ENCODE data around the gene TMEM63C. TPM values are rescaled to one million over a fixed set of nuclear protein-coding genes. Genes with fewer than 3 reads are reported as not detected.

Gene TMEM63C
- total RNA-seq, 2 experiments from 2014 or later, result 0.29 to 0.45 TPM

- Mint-ChIP-seq H3K27ac (no peak overlapping the region), H3K27me3 (peaks cover 17% of the 10 kb centered on the region), H3K4me1 (peaks cover 4% of the 10 kb centered on the region), H3K36me3 (ENCODE audit: low read depth) (no peaks in the 10 kb centered on the region), H3K9me3 (no peaks in the 10 kb centered on the region), H3K4me3 (no peak overlapping the region)
- DNase-seq, result no peak
- ChIA-PET POLR2A (no interaction called here), CTCF (no interaction called here)
Observed at GRCh38 chr14:77189479-77189878, 7.9 kb downstream of the TMEM63C start.

GRCh38 chr14:77190977-77191376 is 9.4 kb downstream of the TMEM63C start:
- H3K27ac Mint-ChIP-seq, result no peak overlapping the region
- no peak overlapping the region for H3K4me3 Mint-ChIP-seq
- no peaks in the 10 kb centered on the region for H3K4me1 Mint-ChIP-seq
- DNase-seq, result no peak
- peaks cover 17% of the 10 kb centered on the region for H3K27me3 Mint-ChIP-seq
- CTCF ChIA-PET, result no interaction called here
- H3K36me3 Mint-ChIP-seq (ENCODE audit: low read depth), result no peaks in the 10 kb centered on the region
- POLR2A ChIA-PET, result no interaction called here
- H3K9me3 Mint-ChIP-seq, result no peaks in the 10 kb centered on the region

DNA sequence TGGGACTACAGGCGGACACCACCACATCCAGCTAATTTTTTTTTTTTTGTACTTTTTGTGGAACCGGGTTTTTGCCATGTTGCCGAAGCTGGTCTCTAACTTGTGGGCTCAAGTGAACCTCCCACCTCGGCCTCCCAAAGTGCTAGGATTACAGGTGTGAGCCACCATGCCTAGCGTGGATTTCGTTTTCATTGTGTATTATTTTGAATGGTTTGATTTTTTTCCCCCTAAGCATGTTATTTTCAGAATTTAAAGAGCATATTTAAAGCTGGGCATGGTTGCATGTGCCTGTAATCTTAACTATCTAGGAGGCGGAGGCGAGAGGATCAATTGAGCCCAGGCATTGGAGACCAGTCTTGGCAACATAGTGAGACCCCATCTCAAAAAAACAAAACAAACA is 13.1 kb downstream of the TMEM63C start:
- no peaks in the 10 kb centered on the region for H3K4me1 Mint-ChIP-seq
- H3K27ac Mint-ChIP-seq, result no peak overlapping the region
- no peak for DNase-seq
- H3K9me3 Mint-ChIP-seq, result no peaks in the 10 kb centered on the region
- no peaks in the 10 kb centered on the region for H3K36me3 Mint-ChIP-seq (ENCODE audit: low read depth)
- peaks cover 12% of the 10 kb centered on the region for H3K27me3 Mint-ChIP-seq
- CTCF ChIA-PET, result interaction anchor here (0.6 kb wide), 1 partner anchor 22 kb away, joined by 3 read pairs; no protein-coding TSS in a partner anchor
- H3K4me3 Mint-ChIP-seq, result no peak overlapping the region
- POLR2A ChIA-PET, result no interaction called here

DNA sequence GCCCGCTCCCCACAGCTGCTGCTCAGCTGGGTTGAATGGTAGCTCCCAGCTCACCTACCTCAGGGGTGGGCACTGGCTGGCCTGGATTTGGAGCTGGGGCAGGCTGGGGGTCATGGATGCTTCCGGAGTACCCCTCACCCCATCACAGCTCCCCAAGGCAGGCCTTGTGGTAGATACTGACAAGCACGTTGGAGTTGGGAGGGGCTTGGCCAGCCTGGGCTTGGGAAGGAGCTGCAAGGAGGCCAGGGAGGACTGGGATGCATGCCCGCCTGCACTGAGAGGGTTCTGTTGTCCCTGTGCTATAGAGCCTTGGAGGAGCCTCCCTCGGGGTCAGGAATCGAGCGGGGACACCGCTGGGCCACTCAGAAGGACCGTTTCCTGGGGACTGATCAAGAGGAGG is 14.2 kb downstream of the TMEM63C start:
- Mint-ChIP-seq H3K27ac (no peak overlapping the region), H3K9me3 (no peaks in the 10 kb centered on the region), H3K4me1 (no peaks in the 10 kb centered on the region), H3K36me3 (ENCODE audit: low read depth) (no peaks in the 10 kb centered on the region), H3K4me3 (no peak overlapping the region), H3K27me3 (peaks cover 4% of the 10 kb centered on the region)
- CTCF ChIA-PET, result interaction anchor here (1.7 kb wide), 1 partner anchor 9 kb away, joined by 3 read pairs; no protein-coding TSS in a partner anchor
- no peak for DNase-seq
- POLR2A ChIA-PET, result no interaction called here

GRCh38 chr14:77197988-77198387 is 16.4 kb downstream of the TMEM63C start:
- POLR2A ChIA-PET, result no interaction called here
- H3K4me1 Mint-ChIP-seq, result no peaks in the 10 kb centered on the region
- H3K4me3 Mint-ChIP-seq, result no peak overlapping the region
- CTCF ChIA-PET, result no interaction called here
- no peaks in the 10 kb centered on the region for H3K36me3 Mint-ChIP-seq (ENCODE audit: low read depth)
- no peak for DNase-seq
- H3K27ac Mint-ChIP-seq, result no peak overlapping the region
- H3K9me3 Mint-ChIP-seq, result no peaks in the 10 kb centered on the region
- peaks cover 1% of the 10 kb centered on the region for H3K27me3 Mint-ChIP-seq

DNA sequence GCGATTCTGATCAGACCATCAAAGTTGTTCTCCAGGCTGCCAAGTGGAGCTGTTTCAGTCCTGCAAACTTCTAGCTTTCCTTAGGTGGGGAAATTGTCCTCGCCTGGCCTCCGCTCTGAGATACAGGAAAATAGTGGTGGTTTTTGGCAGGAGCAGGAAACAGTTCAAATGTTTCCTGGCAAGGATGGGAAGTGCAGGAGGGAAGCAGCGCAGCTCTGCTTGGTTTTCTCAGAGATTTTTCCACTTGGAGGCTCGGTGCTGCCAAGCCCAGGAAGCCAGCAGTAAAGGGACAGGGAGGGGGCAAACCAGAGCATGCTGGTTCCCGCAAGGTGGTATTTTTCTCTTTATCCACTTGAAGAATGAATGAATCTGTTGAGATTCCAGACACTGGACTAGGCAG is 17.0 kb downstream of the TMEM63C start:
- Mint-ChIP-seq H3K36me3 (ENCODE audit: low read depth) (no peaks in the 10 kb centered on the region), H3K27me3 (peaks cover 1% of the 10 kb centered on the region), H3K4me1 (no peaks in the 10 kb centered on the region), H3K9me3 (no peaks in the 10 kb centered on the region), H3K4me3 (no peak overlapping the region), H3K27ac (no peak overlapping the region)
- CTCF ChIA-PET, result no interaction called here
- no peak for DNase-seq
- POLR2A ChIA-PET, result no interaction called here

DNA sequence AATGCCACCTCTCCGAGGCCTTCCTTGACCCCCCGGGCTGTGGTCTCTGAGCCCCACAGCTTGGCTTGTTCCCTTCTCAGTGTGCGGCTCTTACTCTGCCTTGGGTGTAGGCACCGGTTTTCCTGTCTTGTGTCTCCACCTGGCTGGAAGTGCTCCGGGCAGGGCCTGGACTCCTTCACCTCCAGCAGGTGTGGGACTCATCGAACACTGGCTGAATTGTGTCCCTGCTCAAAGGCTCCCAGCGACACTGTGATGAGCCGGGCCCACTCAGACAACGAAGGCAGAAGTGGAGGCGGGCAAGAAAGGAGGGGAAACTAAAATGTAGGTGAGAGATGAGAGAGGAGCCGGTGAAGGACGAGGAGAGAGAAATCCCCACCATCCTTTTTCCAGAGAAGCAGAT is 18.0 kb downstream of the TMEM63C start:
- ChIA-PET CTCF (no interaction called here), POLR2A (no interaction called here)
- Mint-ChIP-seq H3K4me1 (no peaks in the 10 kb centered on the region), H3K4me3 (no peak overlapping the region), H3K27ac (no peak overlapping the region), H3K27me3 (no peaks in the 10 kb centered on the region), H3K9me3 (no peaks in the 10 kb centered on the region), H3K36me3 (ENCODE audit: low read depth) (no peaks in the 10 kb centered on the region)
- no peak for DNase-seq

DNA sequence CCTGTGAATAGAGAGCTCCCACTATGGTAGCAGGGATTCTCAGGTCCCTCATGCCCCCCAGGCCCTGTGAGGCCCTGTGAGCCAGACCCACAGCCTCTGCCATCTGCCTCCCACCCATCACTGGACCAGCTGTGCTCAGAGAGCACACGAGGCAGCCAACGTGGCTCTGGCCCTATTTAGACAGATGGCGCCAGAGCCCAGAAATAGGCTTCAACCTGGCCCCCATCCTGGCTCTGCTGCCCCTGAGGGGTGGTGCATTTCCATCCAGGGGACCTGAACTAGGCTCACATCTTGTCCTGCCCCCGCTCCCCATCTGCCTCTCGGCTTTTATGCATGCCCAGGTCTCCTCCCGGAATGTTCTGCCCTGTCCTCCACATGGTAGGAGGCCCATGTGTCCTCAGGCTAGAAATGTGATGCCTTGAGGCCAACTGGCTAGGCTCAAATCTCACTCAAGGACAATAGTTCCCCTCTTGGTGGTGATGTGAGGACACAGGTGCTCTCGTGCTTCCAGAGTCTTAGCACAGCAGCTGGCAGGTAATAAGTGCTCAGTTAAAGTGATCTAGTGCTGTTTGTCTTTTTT is 18.9 kb downstream of the TMEM63C start:
- Mint-ChIP-seq H3K4me1 (no peaks in the 10 kb centered on the region), H3K27me3 (no peaks in the 10 kb centered on the region), H3K9me3 (no peaks in the 10 kb centered on the region), H3K36me3 (ENCODE audit: low read depth) (no peaks in the 10 kb centered on the region), H3K4me3 (no peak overlapping the region), H3K27ac (no peak overlapping the region)
- ChIA-PET CTCF (interaction anchor here (0.6 to 0.9 kb wide), 2 partner anchors 13 to 103 kb away, joined by 3 to 4 read pairs; no protein-coding TSS in a partner anchor), POLR2A (no interaction called here)
- DNase-seq, result no peak

- Mint-ChIP-seq H3K27ac (no peak overlapping the region), H3K4me1 (no peaks in the 10 kb centered on the region), H3K36me3 (ENCODE audit: low read depth) (no peaks in the 10 kb centered on the region), H3K27me3 (no peaks in the 10 kb centered on the region), H3K9me3 (no peaks in the 10 kb centered on the region), H3K4me3 (no peak overlapping the region)
- ChIA-PET CTCF (no interaction called here), POLR2A (no interaction called here)
- DNase-seq, result no peak
Observed at GRCh38 chr14:77201696-77202095, 20.1 kb downstream of the TMEM63C start.

GRCh38 chr14:77203611-77204458 is 22.2 kb downstream of the TMEM63C start:
- POLR2A ChIA-PET, result no interaction called here
- H3K27me3 Mint-ChIP-seq, result no peaks in the 10 kb centered on the region
- no peaks in the 10 kb centered on the region for H3K36me3 Mint-ChIP-seq (ENCODE audit: low read depth)
- no peak for DNase-seq
- H3K4me1 Mint-ChIP-seq, result no peaks in the 10 kb centered on the region
- H3K27ac Mint-ChIP-seq, result no peak overlapping the region
- CTCF ChIA-PET, result no interaction called here
- no peak overlapping the region for H3K4me3 Mint-ChIP-seq
- H3K9me3 Mint-ChIP-seq, result no peaks in the 10 kb centered on the region

DNA sequence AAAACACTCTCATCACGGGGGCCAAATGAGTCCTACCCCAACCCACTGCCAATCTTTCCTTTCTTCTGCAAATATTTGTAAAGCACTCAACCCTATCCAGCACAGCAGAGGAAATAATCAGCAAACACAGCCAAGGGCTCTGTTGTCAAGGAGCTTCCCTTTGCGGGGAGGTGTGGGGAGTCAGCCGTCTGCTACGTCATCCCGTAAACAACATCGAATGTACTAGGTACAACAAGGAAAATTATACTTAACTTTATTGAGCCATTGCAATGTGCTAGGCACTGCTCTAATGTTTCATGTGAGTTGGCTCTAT is 22.8 kb downstream of the TMEM63C start:
- ChIA-PET CTCF (interaction anchor here (1.1 kb wide), 1 partner anchor 9 kb away, joined by 3 read pairs; no protein-coding TSS in a partner anchor), POLR2A (no interaction called here)
- DNase-seq, result no peak
- H3K9me3 Mint-ChIP-seq, result no peaks in the 10 kb centered on the region
- H3K4me3 Mint-ChIP-seq, result no peak overlapping the region
- H3K4me1 Mint-ChIP-seq, result no peaks in the 10 kb centered on the region
- H3K27ac Mint-ChIP-seq, result no peak overlapping the region
- H3K27me3 Mint-ChIP-seq, result no peaks in the 10 kb centered on the region
- H3K36me3 Mint-ChIP-seq (ENCODE audit: low read depth), result no peaks in the 10 kb centered on the region

- ChIA-PET CTCF (interaction anchor here (0.6 to 1.1 kb wide), 2 partner anchors 9 to 23 kb away, joined by 3 to 5 read pairs; no protein-coding TSS in a partner anchor), POLR2A (no interaction called here)
- no peak overlapping the region for H3K4me3 Mint-ChIP-seq
- no peaks in the 10 kb centered on the region for H3K27me3 Mint-ChIP-seq
- DNase-seq, result no peak
- H3K4me1 Mint-ChIP-seq, result no peaks in the 10 kb centered on the region
- no peak overlapping the region for H3K27ac Mint-ChIP-seq
- no peaks in the 10 kb centered on the region for H3K36me3 Mint-ChIP-seq (ENCODE audit: low read depth)
- no peaks in the 10 kb centered on the region for H3K9me3 Mint-ChIP-seq
Observed at GRCh38 chr14:77204907-77205306, 23.3 kb downstream of the TMEM63C start.

GRCh38 chr14:77205566-77205965 is 24.0 kb downstream of the TMEM63C start:
- Mint-ChIP-seq H3K27me3 (no peaks in the 10 kb centered on the region), H3K4me3 (no peak overlapping the region), H3K27ac (no peak overlapping the region), H3K4me1 (no peaks in the 10 kb centered on the region), H3K36me3 (ENCODE audit: low read depth) (no peaks in the 10 kb centered on the region), H3K9me3 (no peaks in the 10 kb centered on the region)
- ChIA-PET CTCF (interaction anchor here (1.1 kb wide), 1 partner anchor 10 kb away, joined by 3 read pairs; no protein-coding TSS in a partner anchor), POLR2A (no interaction called here)
- DNase-seq, result no peak
